GM18907 (cell line): Measurements from ENCODE around the gene ZSCAN5A.
"Not testable (repeated sequence)": the region's sequence is repeated elsewhere in the genome, so short reads cannot be mapped to it uniquely, and the experiment has no call there.

ENCODE experiments used
- ATAC-seq: cut with Tn5 transposase; IDR thresholded peaks from one replicate; pipeline ENCODE4 v1.9.1; 2021; ENCODE audit warnings: mild to moderate bottlenecking, moderate library complexity; ENCODE audit not compliant: unreplicated experiment

ZSCAN5A gene, protein sequence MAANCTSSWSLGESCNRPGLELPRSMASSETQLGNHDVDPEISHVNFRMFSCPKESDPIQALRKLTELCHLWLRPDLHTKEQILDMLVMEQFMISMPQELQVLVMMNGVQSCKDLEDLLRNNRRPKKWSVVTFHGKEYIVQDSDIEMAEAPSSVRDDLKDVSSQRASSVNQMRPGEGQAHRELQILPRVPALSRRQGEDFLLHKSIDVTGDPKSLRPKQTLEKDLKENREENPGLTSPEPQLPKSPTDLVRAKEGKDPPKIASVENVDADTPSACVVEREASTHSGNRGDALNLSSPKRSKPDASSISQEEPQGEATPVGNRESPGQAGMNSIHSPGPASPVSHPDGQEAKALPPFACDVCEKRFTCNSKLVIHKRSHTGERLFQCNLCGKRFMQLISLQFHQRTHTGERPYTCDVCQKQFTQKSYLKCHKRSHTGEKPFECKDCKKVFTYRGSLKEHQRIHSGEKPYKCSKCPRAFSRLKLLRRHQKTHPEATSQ

DNA sequence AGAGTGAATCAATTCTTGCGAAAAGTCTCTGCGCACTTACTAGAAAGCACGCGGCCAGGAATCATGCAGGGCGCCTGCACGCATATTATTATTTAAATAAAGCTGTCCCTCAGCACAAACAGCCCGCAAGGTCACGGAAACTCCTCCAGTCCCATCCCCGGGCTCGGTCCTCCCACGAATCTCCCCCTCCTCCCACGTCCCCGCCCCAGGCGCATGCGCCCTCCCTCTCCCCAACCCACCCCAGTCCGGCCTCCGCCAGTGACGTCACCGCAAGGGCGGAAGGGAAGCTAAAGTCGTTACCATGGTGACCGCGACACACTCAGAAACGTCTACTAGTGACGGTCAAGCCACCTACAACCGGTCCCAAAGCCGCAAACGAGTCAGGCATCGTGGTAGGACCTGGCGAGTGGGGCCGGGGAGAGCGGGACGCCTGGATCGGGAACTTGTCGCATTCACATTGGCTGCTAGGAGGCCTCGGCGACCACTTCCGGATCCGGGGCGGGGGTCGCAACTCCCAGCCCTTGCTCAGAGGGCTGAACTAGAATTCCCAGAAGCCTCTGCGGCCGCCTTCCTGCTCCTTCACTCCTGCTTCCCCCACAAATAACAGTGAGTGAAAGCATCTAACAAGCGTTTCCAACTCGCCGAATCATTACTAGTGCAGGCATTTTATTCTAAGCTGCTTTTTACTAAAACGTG, at the start of gene ZSCAN5A:
TSS of gene ZSCAN5A (minus strand) at position 459 of the 696 bp plus-strand sequence. CDS start 89,793 bp downstream, outside the sequence.
- ATAC-seq = peak; percentile 78

DNA sequence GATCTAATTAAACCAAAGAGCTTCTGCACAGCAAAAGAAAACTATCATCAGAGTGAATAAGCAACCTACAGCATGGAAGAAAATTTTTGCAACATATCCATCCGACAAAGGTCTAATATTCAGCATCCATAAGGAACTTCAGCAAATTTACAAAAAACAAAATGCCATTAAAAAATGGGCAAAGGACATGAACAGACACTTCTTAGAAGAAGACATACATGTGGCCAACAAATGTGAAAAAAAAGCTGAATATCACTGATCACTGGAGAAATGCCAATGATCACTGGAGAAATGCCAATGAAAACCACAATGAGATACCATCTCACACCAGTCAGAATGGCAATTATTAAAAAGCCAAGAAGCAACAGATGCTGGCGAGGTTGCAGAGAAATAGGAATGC, 46.2 kb upstream of the ZSCAN5A start:
- no peak for ATAC-seq

DNA sequence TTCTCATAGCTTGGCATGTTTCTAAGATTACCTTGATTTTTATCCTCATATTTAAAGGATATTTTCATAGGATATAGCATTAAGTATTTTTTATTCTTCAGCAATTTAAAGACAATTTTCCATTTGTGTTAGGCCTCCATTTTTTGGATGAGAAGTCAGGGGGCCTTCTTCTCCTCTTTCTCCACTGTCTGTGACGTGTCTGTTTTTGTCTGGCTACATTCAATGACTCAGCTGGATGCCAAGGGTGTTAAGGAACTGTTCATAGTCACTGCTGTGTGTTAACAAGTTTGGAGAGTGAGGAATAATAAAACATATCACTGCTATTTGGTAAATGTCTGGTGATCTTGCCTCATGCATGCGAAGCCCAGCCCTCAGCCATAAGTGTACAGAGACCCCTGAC, 42.3 kb upstream of the ZSCAN5A start:
- no peak for ATAC-seq

DNA sequence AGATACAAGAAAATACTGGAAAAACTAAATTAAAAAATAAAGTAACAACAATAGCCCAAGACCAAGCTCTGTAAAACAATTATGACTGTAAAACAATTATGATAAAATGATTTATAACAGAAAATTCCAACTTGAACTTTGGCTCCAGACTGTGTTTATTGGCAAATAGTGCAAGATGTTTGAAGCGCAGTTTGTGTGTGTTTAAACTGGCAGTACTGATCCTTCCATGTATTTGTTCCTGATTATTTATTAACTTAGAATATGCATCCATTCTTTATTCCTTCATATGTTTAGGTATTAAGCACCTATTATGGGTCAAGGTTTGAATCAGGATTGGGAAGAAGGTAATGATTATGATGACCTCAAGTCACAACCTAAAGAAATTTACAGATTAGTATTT, 40.9 kb upstream of the ZSCAN5A start:
- no peak for ATAC-seq

DNA sequence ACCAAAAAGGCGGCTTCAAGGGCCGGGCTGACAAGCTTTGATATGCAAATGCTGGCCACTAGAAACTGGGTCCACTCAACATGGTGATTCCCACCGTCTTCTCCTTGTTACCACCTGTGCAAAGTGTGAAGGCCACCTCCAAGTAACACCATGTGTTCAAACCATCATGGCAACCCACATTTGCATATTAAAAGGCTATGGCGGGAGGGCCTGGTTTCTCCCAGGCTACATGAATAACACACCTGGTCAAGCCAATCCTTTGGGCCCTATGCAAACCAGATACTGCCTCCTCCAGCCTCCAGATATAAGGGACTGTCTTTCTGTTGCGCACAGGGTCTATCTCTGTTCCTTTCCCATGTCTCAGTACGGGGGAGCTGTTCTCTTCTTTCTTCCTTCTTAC, 36.6 kb upstream of the ZSCAN5A start:
- no peak for ATAC-seq

DNA sequence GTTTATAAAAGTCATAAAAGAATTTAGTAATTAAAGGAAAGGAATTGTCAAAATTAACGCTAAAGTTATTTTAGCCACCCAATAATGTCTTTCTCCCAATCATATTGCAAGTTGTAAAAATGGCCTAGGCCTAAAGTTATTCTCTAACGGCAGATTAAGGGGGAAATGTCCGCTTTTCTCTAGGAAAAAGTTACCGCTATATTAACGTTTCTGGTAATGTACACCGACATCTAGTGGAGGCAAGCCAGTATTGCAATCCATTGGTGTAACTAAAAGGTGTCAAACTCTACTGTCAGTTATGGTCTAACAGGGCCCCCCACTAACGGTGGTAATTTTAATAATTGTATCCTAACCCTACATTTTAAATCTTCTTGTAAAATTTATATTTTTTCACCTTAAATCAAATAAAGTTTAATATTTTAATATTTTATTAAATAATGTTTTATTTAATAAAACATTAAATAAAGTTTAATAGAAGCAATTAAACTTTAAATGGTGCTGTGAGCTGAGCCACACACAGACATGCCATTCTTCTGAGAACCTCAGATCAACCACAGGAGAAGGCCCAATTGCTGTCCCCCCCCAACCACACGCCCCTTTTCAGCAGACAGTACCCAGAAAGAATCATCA, 35.9 kb upstream of the ZSCAN5A start:
- no peak for ATAC-seq

DNA sequence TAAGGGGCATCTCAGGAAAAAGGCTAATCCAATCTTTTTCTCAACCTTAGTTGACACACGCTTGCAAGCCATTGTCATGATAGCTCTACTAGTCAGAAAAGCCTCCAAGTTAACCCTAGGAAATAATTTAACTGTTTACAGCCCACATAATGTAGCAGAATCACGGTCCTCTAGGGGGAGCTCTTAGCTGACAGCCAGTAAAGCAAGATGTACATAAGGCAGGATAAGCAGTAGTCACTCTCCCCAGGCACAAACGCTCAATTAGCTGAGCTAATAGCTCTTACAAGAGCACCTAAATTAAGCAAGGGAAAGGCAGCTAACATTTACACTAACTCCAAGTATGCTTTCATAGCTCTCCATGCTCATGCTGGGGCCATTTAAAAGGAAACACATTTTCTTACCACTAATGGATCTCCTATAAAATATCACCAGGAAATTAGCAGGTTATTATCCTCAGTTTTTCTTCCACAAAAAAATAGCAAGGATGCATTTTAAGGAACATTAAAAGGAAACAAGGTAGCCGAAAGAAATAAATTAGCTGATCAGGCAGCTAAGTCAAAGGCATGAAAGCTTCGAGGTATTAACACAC, 33.7 kb upstream of the ZSCAN5A start:
- no peak for ATAC-seq

DNA sequence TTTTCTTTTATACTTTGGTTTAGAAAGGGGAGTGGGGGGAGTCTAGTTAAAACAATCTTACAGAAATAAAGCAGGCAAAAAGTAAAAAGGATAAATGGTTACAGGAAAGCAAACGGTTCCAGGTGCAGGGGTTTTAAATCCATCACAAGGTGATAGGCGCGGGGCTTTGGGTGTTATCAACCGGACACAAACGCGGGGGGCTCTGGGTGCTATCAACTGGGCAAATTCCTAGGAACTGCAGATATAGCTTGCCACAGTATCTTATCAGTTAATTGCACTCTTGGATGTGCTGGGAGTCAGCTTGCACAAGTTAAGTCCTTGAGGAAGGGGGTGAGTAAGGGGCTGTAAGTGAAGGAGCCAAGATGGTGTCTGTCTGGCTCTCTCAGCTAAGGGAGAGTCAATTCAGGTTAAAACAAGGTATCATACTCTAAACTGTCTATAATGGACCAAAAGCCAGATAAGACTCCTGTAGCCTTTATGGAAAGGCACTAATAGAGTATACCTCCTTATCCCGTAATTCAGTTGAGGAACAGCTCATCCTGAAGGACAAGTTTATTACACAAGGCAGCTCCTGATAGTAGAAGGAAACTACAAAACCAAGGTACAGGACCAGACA, 32.6 kb upstream of the ZSCAN5A start:
- no peak for ATAC-seq

DNA sequence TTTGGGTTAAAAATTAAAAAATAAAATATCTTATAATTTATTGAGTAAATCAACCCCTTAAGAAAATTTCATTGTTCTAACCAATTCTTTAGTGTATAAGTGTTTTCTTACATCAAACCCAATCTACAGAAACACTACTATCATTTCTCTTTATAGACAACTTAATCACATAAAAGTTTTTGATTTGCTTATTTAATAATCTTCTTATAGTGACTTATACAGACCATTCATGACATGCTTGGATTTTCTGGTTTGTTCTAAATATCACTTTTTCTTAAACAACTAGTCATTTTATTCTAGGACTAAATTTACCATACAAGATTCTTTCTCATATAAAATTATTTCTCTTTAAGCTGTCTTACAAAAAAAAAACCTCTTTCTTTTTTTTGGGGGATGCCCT, 27.3 kb upstream of the ZSCAN5A start:
- ATAC-seq = no peak

DNA sequence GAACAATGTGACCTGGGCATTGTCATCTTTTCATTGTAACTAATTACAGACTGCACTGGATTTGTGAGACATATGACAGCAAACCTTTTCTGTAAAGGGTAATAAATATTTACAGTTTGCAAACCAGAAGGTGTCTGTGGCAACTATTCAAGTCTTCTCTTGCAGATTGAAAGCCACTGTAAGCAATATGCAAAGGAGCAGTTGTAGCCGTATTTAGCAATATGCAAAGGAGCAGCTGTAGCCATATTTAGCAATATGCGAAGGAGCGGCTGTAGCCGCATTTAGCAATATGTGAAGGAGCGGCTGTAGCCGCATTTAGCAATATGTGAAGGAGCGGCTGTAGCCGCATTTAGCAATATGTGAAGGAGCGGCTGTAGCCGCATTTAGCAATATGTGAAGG, 24.4 kb upstream of the ZSCAN5A start:
- not testable (repeated sequence) for ATAC-seq

DNA sequence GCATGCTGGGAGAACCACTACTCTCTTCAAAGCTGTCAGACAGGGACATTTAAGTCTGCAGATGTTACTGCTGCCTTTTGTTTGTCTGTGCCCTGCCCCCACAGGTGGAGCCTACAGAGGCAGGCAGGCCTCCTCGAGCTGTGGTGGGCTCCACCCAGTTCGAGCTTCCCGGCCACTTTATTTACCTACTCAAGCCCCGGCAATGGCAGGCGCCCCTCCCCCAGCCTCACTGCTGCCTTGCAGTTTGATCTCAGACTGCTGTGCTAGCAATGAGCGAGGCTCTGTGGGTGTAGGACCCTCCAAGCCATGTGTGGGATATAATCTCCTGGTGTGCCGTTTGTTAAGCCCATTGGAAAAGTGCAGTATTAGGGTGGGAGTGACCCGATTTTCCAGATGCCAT, 22.4 kb upstream of the ZSCAN5A start:
- not testable (repeated sequence) for ATAC-seq

DNA sequence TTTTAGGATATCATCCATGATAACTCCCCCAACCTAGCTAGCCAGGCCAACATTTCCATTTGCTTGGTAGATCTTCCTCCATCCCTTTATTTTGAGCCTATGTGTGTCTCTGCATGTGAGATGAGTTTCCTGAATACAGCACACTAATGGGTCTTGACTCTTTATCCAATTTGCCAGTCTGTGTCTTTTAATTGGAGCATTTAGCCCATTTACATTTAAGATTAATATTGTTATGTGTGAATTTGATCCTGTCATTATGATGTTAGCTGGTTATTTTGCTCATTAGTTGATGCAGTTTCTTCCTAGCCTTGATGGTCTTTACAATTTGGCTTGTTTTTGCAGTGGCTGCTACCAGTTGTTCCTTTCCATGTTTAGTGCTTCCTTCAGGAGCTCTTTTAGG, 20.7 kb upstream of the ZSCAN5A start:
- ATAC-seq = not testable (repeated sequence)

DNA sequence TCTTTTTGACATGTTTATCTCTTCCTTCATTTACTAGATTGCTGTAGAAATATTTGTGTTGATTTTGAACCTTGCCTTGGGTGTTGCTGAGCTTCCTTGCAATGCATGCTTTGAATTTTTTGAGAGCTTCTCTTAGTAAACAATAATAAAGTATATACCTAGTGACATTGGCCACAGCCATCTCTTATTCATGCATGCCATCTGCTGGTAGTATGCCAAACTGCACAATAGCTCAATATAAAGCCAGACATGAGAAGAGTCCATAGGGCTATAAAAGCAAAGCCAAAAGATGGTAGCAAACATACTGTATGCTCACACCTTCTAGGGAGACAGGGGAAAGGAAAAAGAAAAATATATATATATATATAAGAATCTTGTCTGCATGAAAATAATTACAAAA, 18.9 kb upstream of the ZSCAN5A start:
- no peak for ATAC-seq

DNA sequence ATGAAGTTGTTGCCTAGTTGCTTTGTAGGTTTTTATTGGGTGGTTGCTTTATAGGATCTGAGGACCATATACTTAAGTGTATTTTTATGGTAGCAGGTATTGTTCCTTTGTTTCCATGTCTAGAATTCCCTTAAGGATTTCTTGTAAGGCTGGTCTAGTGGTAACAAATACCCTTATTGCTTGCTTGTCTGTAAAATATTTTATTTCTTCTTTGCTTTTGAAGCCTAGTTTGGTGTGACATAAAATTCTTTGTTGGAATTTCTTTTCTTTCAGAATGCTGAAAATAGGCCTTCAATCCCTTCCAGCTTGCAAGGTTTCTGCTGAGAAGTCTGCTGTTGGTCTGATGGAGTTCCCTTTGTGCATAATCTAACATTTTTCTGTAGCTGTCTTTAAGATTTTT, 18.1 kb upstream of the ZSCAN5A start:
- no peak for ATAC-seq

DNA sequence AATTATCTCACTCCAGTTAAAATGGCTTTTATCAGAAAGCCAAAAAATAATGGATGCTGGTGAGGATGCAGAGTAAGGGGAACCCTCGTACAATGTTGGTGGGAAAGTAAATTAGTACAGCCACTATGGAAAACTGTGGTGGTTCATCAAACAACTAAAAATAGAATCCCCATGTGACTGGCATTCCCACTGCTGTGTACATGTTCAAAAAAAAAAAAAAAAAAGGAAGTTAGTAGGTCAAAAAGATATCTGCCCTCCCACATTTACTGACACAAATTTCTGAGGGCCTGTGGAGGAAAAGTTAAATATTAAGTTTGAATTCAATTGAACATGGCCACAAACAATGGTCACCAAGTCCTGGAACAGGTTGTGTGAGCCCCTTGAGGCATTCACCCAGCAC, 9.8 kb upstream of the ZSCAN5A start:
- ATAC-seq = no peak

DNA sequence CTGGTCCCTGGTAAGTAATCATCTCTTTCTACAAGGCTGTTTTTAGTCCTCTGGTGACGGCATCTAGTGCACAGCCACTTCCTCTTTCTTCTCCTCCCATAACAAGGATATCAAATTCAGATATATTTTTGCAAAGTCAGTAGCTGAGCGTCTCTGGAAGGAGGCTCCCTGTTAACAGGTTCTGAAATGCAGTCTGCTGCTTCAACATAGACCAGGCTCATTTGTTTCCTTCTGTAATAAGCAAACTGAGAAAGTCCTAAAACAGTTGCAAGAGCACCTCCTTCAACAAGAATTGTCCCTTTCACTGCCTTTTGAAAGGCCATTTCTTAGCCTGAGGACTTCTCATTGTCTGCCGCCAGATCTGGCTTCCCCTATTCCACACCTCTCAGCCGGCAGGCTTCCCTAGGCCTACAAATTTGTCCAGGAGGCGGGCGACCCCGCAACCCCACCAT, 7.4 kb upstream of the ZSCAN5A start:
- no peak for ATAC-seq

DNA sequence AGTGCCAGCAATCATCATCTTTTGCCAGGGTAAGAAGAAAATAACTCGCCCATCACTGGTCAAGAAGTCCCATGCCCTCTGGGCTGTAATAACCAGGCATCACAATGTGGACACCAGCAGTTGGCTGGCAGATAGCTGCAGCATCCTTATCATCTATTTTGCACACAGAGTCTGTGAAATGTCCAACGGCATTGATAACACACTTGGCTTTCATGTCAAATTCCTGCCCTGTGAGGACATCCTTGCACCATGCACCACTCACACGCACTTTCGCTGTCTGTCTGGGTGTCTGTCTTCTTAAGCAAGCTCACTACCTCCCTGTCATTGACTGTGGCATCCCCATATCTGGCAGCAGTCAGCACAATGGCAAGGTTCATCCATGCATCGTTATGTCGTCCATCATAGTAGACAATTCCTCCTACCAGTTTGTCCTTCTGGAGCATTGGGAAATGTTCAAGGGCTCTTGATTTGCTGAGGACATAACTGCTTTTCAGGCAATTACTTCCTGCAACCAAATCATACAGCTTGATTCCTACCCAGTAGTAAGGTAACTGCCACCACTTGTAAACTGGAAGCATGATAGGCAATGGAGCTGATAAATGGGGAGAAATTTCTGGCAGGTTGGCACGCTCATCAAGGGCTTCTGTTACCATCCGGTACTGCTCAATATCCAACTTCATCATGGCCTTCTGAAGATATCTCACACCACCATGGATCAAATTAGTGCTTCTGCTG, 6.8 kb upstream of the ZSCAN5A start:
- no peak for ATAC-seq

DNA sequence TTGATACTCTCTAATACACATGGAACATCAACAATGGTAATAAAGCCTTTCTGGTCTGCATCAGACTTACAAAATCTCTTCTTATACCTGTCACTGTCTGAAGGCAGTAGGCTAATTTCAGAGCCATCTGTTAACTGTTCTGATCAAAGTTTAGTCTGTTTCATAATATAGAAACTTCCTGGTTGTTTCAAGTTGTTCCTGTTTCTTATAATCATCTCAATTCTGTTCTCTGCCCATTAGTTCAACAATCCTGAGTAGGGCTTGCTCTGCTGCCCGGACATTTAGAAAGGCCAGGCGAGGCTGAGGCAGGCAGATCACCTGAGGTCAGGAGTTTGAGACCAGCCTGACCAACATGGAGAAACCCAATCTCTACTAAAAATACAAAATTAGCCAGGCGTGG, 5.4 kb upstream of the ZSCAN5A start:
- ATAC-seq = no peak

DNA sequence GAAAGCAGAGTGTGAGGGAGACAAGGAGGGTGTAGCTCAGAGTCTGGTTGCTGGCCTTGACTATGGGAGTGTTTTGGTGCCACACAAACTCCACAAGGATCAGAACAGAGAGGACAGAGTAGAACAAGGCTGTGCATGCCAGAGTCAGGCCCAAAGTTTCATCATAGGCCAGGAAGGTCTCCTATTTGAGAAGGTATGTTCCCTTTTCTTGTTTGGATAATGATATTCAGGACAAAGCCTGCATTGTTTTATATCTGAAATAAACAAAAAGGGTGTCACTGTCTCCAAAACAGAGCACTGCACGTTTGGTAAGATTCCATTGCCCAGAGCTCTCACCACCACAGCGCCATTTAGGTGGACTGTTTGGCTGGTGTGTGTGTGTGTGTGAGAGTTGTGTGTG, 3.1 kb upstream of the ZSCAN5A start:
- no peak for ATAC-seq

DNA sequence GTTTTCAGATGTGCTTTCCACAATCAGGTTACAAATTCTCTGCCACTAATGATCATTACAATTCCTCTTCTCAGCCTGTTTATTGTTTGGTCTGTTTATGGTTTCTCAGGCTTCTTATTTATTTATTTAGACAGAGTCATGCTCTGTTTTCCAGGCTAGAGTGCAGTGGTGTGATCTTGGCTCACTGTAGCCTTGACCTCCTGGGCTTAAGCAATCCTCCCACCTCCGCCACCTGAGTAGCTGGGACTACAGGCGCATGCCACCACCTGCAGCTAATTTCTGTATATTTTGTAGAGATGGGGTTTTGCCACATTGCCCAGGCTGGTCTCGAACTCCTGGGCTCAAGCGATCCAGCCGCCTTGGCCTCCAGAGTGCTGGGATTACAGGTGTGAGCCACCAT, 2.1 kb upstream of the ZSCAN5A start:
- ATAC-seq = no peak
